SK-N-SH (cell line): Measurements from ENCODE around the gene SHC3. TPM values are rescaled to one million over a fixed set of nuclear protein-coding genes. Genes with fewer than 3 reads are reported as not detected.

Experiments
- CTCF ChIA-PET: fragments of 300-600, 350-600 bp; formaldehyde crosslinking; extraction: SDS; loops from one replicate; lab custom pipeline; 2021; lab: Yijun Ruan, JAX
- POLR2A ChIA-PET: fragments of 350-600 bp; sonication (Branson Sonifier 250); formaldehyde crosslinking; extraction: SDS; loops from one replicate; lab custom pipeline; 2020; ENCODE audit warnings: antibody characterized with exemption, inconsistent platforms; lab: Yijun Ruan, JAX
- DNase-seq: peaks from one replicate; pipeline ENCODE4 v3.0.0; 2012
- H2AFZ ChIP-seq: fragments of 200-600 bp; sonication (generic); 2 replicates; pipeline ENCODE4 v1.8.1; 2016; ENCODE audit warnings: antibody characterized with exemption, mild to moderate bottlenecking, low read depth
- H3F3A ChIP-seq: fragments of 200-600 bp; sonication (generic); replicated peaks from 2 replicates; pipeline ENCODE3; 2016; ENCODE audit warnings: antibody characterized with exemption, mild to moderate bottlenecking; ENCODE audit not compliant: insufficient read depth
- H3K27ac ChIP-seq, 2 experiments: fragments of 200-500 bp in 1 of 2; fragments of 200-600 bp in 1 of 2; sonication (Bioruptor generic) in 1 of 2; sonication (generic), shearing (Covaris generic) in 1 of 2; 2 replicates each; pipeline versions ENCODE4 v1.5.1 to v1.6.1; 2014 to 2016; ENCODE audit warnings: low read depth in 2 of 2, inconsistent platforms in 1 of 2, low read length in 1 of 2, mild to moderate bottlenecking in 1 of 2, mixed read lengths in 1 of 2
- H3K27me3 ChIP-seq: fragments of 200-600 bp; sonication (generic), shearing (Covaris generic); 2 replicates; pipeline ENCODE4 v1.6.1; 2016; ENCODE audit warnings: mixed run types; ENCODE audit not compliant: insufficient read depth
- H3K36me3 ChIP-seq, 2 experiments: fragments of 200-500 bp in 1 of 2; fragments of 200-600 bp in 1 of 2; sonication (Bioruptor generic) in 1 of 2; sonication (generic) in 1 of 2; replicated peaks in 1 of 2; 2 replicates each; pipeline versions ENCODE3 to v1.5.1; 2014 to 2016; ENCODE audit warnings: low read length in 1 of 2, mild to moderate bottlenecking in 1 of 2; ENCODE audit not compliant: insufficient read depth in 2 of 2, control insufficient read depth in 1 of 2
- H3K4me1 ChIP-seq, 2 experiments: fragments of 200-500 bp in 1 of 2; fragments of 200-600 bp in 1 of 2; sonication (Bioruptor generic) in 1 of 2; sonication (generic), shearing (Covaris generic) in 1 of 2; 2 replicates each; pipeline versions ENCODE4 v1.5.1 to v1.6.1; 2014 to 2016; ENCODE audit warnings: low read depth in 1 of 2, low read length in 1 of 2, mixed run types in 1 of 2; ENCODE audit not compliant: insufficient read depth in 2 of 2, control insufficient read depth in 1 of 2
- H3K4me2 ChIP-seq: fragments of 200-600 bp; sonication (generic), shearing (Covaris generic); 2 replicates; pipeline ENCODE4 v1.6.1; 2017; ENCODE audit warnings: mixed run types
- H3K4me3 ChIP-seq, 2 experiments: fragments of 200-500 bp in 1 of 2; fragments of 200-600 bp in 1 of 2; sonication (Bioruptor generic) in 1 of 2; sonication (generic), shearing (Covaris generic) in 1 of 2; 2 replicates each; pipeline versions ENCODE4 v1.5.1 to v1.8.1; 2014 to 2016; ENCODE audit warnings: low read depth in 2 of 2, inconsistent platforms in 1 of 2, low read length in 1 of 2, mild to moderate bottlenecking in 1 of 2, mixed read lengths in 1 of 2, moderate library complexity in 1 of 2
- H3K79me2 ChIP-seq: fragments of 200-600 bp; sonication (generic); 2 replicates; pipeline ENCODE4 v1.8.1; 2017; ENCODE audit warnings: mild to moderate bottlenecking; ENCODE audit not compliant: insufficient read depth
- H3K9ac ChIP-seq: fragments of 200-600 bp; sonication (generic); 2 replicates; pipeline ENCODE4 v1.6.1; 2017; ENCODE audit warnings: mixed run types
- H3K9me2 ChIP-seq: fragments of 200-600 bp; sonication (generic); 2 replicates; pipeline ENCODE4 v1.6.1; 2017; ENCODE audit warnings: mixed run types
- H3K9me3 ChIP-seq: fragments of 200-600 bp; sonication (generic); 2 replicates; pipeline ENCODE4 v1.6.1; 2017; ENCODE audit warnings: mixed run types, mild to moderate bottlenecking, moderate library complexity
- H4K20me1 ChIP-seq: fragments of 200-600 bp; sonication (generic); 2 replicates; pipeline ENCODE4 v1.6.1; 2017; ENCODE audit warnings: mild to moderate bottlenecking, mixed run types; ENCODE audit not compliant: insufficient read depth
- MEF2A ChIP-seq: IDR thresholded peaks from 2 replicates; pipeline ENCODE4 v1.4.0; 2012; ENCODE audit warnings: low read depth, borderline replicate concordance
- MXI1 ChIP-seq: IDR thresholded peaks from 2 replicates; pipeline ENCODE4 v1.6.1; 2012; ENCODE audit warnings: mild to moderate bottlenecking, low read depth, low read length, improper control_type of control experiment
- NFIC ChIP-seq: IDR thresholded peaks from 2 replicates; pipeline ENCODE4 v1.4.0; 2012; ENCODE audit warnings: borderline replicate concordance
- RCOR1 ChIP-seq: fragments of 150-350 bp; IDR thresholded peaks from 2 replicates; pipeline ENCODE4 v1.6.1; 2017; ENCODE audit warnings: antibody characterized with exemption, low read length
- RXRA ChIP-seq: IDR thresholded peaks from 2 replicates; pipeline ENCODE4 v1.4.0; 2012; ENCODE audit warnings: low read depth, mild to moderate bottlenecking, borderline replicate concordance
- SIN3A ChIP-seq: IDR thresholded peaks from 2 replicates; pipeline ENCODE4 v1.6.1; 2012; ENCODE audit warnings: low read depth, mild to moderate bottlenecking, low read length, moderate library complexity, borderline replicate concordance
- TAF1 ChIP-seq: IDR thresholded peaks from 2 replicates; pipeline ENCODE4 v1.6.1; 2012; ENCODE audit warnings: low read depth, mild to moderate bottlenecking, low read length, moderate library complexity, borderline replicate concordance
- TCF12 ChIP-seq: IDR thresholded peaks from 2 replicates; pipeline ENCODE4 v1.4.0; 2012
- WGBS: methylation state at CpG from one replicate; pipeline ENCODE4 v1.1.6; 2017; ENCODE audit warnings: low lambda C conversion rate; 5-methylcytosine and 5-hydroxymethylcytosine counted together
- polyA plus RNA-seq, 3 experiments: library from polyadenylated mRNA; depleted of rRNA; stranded (reverse); fragments of >200 nt; gene quantifications; 2 replicates each; pipeline ENCODE4 v1.2.3, GENCODE V29; 2012
- TF ChIP-seq, protein P1 (sequence below): fragments of 200-600 bp; sonication (generic); IDR thresholded peaks from 2 replicates; pipeline ENCODE4 v1.6.1; 2017; ENCODE audit warnings: antibody characterized with exemption, mild to moderate bottlenecking, moderate library complexity
- TF ChIP-seq, protein P2 (sequence below): IDR thresholded peaks from 2 replicates; pipeline ENCODE4; 2012
- TF ChIP-seq, protein P3 (sequence below): fragments of 150-350 bp; IDR thresholded peaks from 2 replicates; pipeline ENCODE4 v1.6.1; 2017; ENCODE audit warnings: antibody characterized with exemption, low read length, low read depth, borderline replicate concordance

The SHC3 gene
- polyA plus RNA-seq, 1 of the 3 experiments (the other 2 are of a cell fraction) = 3.2 TPM

DNA sequence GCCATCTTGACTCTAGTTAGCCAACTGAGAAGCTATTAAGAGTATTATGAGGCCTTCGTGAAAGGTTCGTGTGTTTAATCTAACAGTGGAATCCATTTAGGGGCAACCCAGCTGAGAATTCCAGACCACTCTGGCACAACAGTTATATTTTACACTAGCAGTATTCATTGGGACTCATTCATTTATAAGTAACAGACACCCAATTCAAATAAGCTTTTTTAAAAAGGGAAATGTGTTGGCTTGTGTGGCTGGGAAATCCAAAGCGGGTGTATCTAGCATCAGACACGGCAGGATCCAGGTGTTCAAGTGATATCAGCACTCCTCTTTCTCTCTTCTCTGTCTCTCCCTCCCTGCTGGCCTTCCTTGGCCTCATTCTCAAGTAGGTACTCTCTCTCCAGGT lies 46.0 kb upstream of the SHC3 start (continued):
- TF ChIP-seq, protein P1, sequence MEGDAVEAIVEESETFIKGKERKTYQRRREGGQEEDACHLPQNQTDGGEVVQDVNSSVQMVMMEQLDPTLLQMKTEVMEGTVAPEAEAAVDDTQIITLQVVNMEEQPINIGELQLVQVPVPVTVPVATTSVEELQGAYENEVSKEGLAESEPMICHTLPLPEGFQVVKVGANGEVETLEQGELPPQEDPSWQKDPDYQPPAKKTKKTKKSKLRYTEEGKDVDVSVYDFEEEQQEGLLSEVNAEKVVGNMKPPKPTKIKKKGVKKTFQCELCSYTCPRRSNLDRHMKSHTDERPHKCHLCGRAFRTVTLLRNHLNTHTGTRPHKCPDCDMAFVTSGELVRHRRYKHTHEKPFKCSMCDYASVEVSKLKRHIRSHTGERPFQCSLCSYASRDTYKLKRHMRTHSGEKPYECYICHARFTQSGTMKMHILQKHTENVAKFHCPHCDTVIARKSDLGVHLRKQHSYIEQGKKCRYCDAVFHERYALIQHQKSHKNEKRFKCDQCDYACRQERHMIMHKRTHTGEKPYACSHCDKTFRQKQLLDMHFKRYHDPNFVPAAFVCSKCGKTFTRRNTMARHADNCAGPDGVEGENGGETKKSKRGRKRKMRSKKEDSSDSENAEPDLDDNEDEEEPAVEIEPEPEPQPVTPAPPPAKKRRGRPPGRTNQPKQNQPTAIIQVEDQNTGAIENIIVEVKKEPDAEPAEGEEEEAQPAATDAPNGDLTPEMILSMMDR = no peak
- TF ChIP-seq TAF1 (no peak), MXI1 (no peak), RCOR1 (no peak), SIN3A (no peak), MEF2A (no peak), NFIC (no peak)
- TF ChIP-seq, all 33 proteins: peak for 0

DNA sequence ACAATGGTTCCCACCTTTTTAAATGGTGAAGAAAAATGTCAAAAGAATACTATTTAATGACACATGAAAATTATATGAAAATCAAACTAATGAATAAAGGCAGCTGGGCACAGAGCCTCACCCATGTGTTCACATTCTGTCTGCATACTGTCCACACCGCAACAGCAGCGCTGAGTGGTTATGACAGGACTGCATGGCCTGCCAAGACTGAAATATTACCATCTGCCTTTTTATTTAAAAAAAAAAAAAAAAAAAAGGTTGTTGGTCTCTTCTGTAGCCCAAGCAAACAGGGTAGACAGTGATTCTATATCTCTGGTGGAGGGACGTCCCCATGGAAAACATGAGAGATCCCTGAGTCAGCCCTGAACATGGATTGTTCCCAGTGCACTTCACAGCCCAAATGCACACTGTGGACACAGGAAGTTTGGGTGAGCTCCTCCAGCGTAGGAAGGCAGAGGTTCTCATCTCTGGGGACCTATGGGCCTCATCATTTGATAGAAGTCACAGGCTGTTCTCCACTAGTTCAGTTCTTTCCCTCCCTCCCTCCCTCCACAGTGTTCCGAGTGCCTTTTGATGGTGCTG lies 44.9 kb upstream of the SHC3 start:
- CTCF ChIA-PET = interaction anchor here (0.6 kb wide), 1 partner anchor 86 kb away, joined by 3 read pairs; no protein-coding TSS in a partner anchor
- H4K20me1 ChIP-seq = no peaks in the 10 kb centered on the region
- H3K4me2 ChIP-seq = no peak overlapping the region
- H3K9me2 ChIP-seq = no peaks in the 10 kb centered on the region
- no peak overlapping the region for H3K9ac ChIP-seq
- 62% methylated on average over 5 of the region's 5 CpGs for WGBS
- H3K27me3 ChIP-seq = no peaks in the 10 kb centered on the region
- H3K4me3 ChIP-seq = no peak overlapping the region
- H3K36me3 ChIP-seq = no peaks in the 10 kb centered on the region
- H3F3A ChIP-seq = no peaks in the 10 kb centered on the region
- H2AFZ ChIP-seq = no peak overlapping the region
- TF ChIP-seq, protein P2, sequence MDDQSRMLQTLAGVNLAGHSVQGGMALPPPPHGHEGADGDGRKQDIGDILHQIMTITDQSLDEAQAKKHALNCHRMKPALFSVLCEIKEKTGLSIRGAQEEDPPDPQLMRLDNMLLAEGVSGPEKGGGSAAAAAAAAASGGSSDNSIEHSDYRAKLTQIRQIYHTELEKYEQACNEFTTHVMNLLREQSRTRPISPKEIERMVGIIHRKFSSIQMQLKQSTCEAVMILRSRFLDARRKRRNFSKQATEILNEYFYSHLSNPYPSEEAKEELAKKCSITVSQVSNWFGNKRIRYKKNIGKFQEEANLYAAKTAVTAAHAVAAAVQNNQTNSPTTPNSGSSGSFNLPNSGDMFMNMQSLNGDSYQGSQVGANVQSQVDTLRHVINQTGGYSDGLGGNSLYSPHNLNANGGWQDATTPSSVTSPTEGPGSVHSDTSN = peak; percentile 73
- TF ChIP-seq TAF1 (no peak), RXRA (no peak), SIN3A (no peak), RCOR1 (no peak), TCF12 (peak; percentile 45; the same call in 1 of the 2 replicates)
- TF ChIP-seq, protein P3, sequence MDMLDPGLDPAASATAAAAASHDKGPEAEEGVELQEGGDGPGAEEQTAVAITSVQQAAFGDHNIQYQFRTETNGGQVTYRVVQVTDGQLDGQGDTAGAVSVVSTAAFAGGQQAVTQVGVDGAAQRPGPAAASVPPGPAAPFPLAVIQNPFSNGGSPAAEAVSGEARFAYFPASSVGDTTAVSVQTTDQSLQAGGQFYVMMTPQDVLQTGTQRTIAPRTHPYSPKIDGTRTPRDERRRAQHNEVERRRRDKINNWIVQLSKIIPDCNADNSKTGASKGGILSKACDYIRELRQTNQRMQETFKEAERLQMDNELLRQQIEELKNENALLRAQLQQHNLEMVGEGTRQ = no peak
- H3K27ac ChIP-seq = no peak overlapping the region
- POLR2A ChIA-PET = no interaction called here
- H3K4me1 ChIP-seq = peaks cover 0 to 17% of the 10 kb centered on the region in 2 experiments; a peak in 2 of 4 replicates
- no peaks in the 10 kb centered on the region for H3K79me2 ChIP-seq
- no peak for DNase-seq
- H3K9me3 ChIP-seq = no peaks in the 10 kb centered on the region
